HFFc6 (cell line): ENCODE data around the gene PPP1R26. TPM values are rescaled to one million over a fixed set of nuclear protein-coding genes. Genes with fewer than 3 reads are reported as not detected.
"Not testable (repeated sequence)": the region's sequence is repeated elsewhere in the genome, so short reads cannot be mapped to it uniquely, and the experiment has no call there.

ENCODE experiments used
- DNase-seq: peaks from one replicate; pipeline ENCODE4 v3.0.0-alpha.2; 2018
- H3K27ac Mint-ChIP-seq: 2 replicates; pipeline ENCODE4 v1.8.0; 2020; ENCODE audit warnings: mild to moderate bottlenecking, mixed read lengths
- H3K27me3 Mint-ChIP-seq: 2 replicates; pipeline ENCODE4 v1.8.0; 2021; ENCODE audit warnings: mild to moderate bottlenecking, moderate library complexity, mixed read lengths; ENCODE audit not compliant: insufficient read depth
- H3K36me3 Mint-ChIP-seq: 2 replicates; pipeline ENCODE4 v1.8.0; 2021; ENCODE audit warnings: low read depth, mixed read lengths
- H3K4me1 Mint-ChIP-seq: 2 replicates; pipeline ENCODE4 v1.8.0; 2020; ENCODE audit warnings: low read depth, mixed read lengths
- H3K4me3 Mint-ChIP-seq: 2 replicates; pipeline ENCODE4 v1.8.0; 2020; ENCODE audit warnings: mild to moderate bottlenecking, moderate library complexity, mixed read lengths
- H3K9me3 Mint-ChIP-seq: 2 replicates; pipeline ENCODE4 v1.8.0; 2020; ENCODE audit warnings: mild to moderate bottlenecking, mixed read lengths
- CTCF ChIP-seq: fragments of 200-600 bp; sonication (generic); IDR thresholded peaks from 2 replicates; pipeline ENCODE4 v1.5.0; 2021; ENCODE audit warnings: antibody characterized with exemption, mild to moderate bottlenecking
- total RNA-seq, 6 experiments: library from RNA; stranded (reverse); fragmentation: NEBNext Ultra II Directional; extraction: Animal tissue kit (Norgen Biotek cat#: 25700); gene quantifications; 2 replicates in 1 of 6; 3 replicates in 5 of 6; pipeline ENCODE4 v1.2.3, GENCODE V29; 2021

PPP1R26 gene
- total RNA-seq, 6 experiments from 2014 or later = 10.6 to 14.9 (median 11.0) TPM

GRCh38 chr9:135513351-135513846 is 33.8 kb downstream of the PPP1R26 start:
- no peak for TF ChIP-seq CTCF
- DNase-seq = no peak
- no peaks in the 10 kb centered on the region for H3K9me3 Mint-ChIP-seq
- H3K27ac Mint-ChIP-seq = no peak overlapping the region
- H3K4me1 Mint-ChIP-seq = peaks cover 14% of the 10 kb centered on the region
- no peak overlapping the region for H3K4me3 Mint-ChIP-seq
- no peaks in the 10 kb centered on the region for H3K36me3 Mint-ChIP-seq
- H3K27me3 Mint-ChIP-seq = peaks cover 14% of the 10 kb centered on the region

GRCh38 chr9:135513906-135514305 is 34.3 kb downstream of the PPP1R26 start:
- not testable (repeated sequence) for DNase-seq, H3K9me3 Mint-ChIP-seq, H3K4me3 Mint-ChIP-seq, H3K27ac Mint-ChIP-seq, H3K36me3 Mint-ChIP-seq
- Mint-ChIP-seq H3K4me1 (peaks cover 14% of the 10 kb centered on the region), H3K27me3 (peaks cover 19% of the 10 kb centered on the region)

GRCh38 chr9:135514342-135515082 is 34.9 kb downstream of the PPP1R26 start:
- DNase-seq = no peak
- TF ChIP-seq CTCF = no peak
- Mint-ChIP-seq H3K36me3 (no peaks in the 10 kb centered on the region), H3K4me3 (no peak overlapping the region), H3K27me3 (peaks cover 23% of the 10 kb centered on the region), H3K9me3 (no peaks in the 10 kb centered on the region), H3K4me1 (peaks cover 14% of the 10 kb centered on the region), H3K27ac (no peak overlapping the region)

GRCh38 chr9:135515083-135515951 is 35.7 kb downstream of the PPP1R26 start:
- H3K27me3 Mint-ChIP-seq = peaks cover 23% of the 10 kb centered on the region
- no peak overlapping the region for H3K27ac Mint-ChIP-seq
- H3K4me3 Mint-ChIP-seq = no peak overlapping the region
- no peaks in the 10 kb centered on the region for H3K36me3 Mint-ChIP-seq
- DNase-seq = no peak
- no peak for TF ChIP-seq CTCF
- peaks cover 14% of the 10 kb centered on the region for H3K4me1 Mint-ChIP-seq
- no peaks in the 10 kb centered on the region for H3K9me3 Mint-ChIP-seq

- no peak for TF ChIP-seq CTCF
- DNase-seq = no peak
- no peaks in the 10 kb centered on the region for H3K9me3 Mint-ChIP-seq
- no peak overlapping the region for H3K27ac Mint-ChIP-seq
- H3K4me3 Mint-ChIP-seq = no peak overlapping the region
- H3K4me1 Mint-ChIP-seq = peaks cover 7% of the 10 kb centered on the region
- no peaks in the 10 kb centered on the region for H3K36me3 Mint-ChIP-seq
- peaks cover 29% of the 10 kb centered on the region for H3K27me3 Mint-ChIP-seq
Observed at GRCh38 chr9:135516132-135516860, 36.7 kb downstream of the PPP1R26 start.
